NCI-H2196 (cell line): ENCODE data around the gene PRSS2.
"Not testable (repeated sequence)": the region's sequence is repeated elsewhere in the genome, so short reads cannot be mapped to it uniquely, and the experiment has no call there.

ENCODE experiments used
- DNase-seq: peaks from one replicate; lab custom pipeline; 2025; ENCODE audit not compliant: unreplicated experiment; lab: John Stamatoyannopoulos, UW

Gene PRSS2

DNA sequence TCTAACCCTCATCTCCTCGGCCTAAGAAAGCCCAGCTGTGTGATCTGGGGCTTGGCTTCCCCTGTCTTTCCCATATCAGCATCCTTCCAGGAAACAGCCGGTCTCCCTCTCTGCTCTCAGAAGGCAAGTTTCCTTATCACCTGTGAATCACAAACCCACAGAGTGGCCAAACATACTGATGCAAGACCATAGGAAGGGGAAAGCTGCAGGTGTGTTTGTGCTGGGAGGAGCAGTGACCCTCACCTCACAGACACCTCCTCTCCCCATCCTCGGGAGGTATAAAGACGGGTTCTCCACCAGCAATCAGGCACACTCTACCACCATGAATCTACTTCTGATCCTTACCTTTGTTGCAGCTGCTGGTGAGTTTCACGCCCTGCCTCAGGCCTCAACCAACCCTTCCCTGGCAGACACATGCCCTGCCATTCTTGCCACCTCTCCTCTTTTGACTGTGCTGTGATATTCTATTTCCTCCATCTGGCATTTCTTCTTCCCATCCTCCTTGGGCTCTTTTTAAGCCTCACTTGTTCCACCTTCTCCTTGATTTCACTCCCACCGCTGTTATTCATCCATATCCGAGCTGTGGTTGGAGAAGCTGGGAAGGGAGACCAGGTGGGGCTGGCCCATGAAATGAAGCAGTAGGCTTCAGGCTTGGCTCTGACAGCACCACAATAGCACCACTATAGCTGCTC is at the start of gene PRSS2:
PRSS2 (plus strand) TSS at position 310 of the 692 bp plus-strand sequence; CDS start at position 323, 13 bp downstream.
- DNase-seq, result no peak

DNA sequence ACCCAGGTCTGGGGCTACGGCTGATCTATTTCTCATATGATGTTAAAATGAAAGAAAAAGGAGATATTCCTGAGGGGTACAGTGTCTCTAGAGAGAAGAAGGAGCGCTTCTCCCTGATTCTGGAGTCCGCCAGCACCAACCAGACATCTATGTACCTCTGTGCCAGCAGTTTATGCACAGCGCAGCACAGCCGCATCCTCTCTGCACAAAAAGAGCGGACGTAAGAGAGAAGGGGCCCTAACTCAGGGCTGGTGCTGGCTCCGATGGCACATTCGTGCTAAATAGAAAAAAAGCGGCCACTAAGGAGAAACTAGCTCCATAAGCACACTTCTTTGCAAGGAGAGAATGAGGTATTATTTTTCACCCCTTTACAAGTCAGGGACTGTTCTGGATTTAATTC is 49.8 kb upstream of the PRSS2 start:
- no peak for DNase-seq

DNA sequence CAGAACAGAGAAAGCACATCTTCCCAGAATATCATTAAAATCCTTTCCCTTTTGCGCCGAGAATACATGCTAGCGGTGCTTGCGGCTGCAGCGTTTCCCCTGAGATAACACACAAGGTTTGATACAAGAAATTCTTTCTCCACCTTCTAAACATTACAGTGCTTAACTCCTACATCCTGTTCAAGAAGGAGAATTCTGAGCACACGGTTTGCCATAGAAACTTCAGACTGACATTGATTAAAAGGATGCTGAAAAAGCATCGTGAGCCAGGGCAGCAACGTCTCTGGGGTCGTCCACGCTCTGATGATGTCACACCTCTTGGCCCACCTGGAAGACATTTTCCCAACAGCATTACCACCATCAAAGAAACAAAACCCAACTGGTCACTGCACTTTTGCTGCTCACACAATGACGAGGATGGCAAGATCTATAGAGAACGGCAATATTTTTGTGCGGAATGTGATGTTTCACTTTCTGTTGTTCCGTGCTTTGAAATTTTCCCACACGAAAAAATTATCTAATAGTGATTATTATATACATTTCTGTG is 48.4 kb upstream of the PRSS2 start:
- DNase-seq, result no peak

DNA sequence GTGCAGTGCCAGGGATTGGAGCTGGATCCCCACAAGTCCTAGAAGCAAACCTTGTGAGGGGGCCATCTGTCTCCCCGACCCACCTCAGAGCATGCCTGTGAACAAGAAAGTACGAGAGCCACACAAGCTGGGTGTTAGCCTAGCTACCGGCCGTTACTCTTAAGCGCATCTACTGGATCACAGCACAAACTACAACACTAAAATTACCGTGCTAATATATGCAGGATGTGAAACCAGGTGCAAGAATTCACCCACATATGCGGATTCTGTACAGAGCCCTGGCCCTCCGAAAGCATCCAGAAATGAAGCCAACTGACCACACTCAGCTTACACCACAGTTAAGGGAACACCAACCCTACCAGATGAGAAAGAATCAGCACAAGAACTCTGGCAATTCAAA is 37.5 kb upstream of the PRSS2 start:
- no peak for DNase-seq

DNA sequence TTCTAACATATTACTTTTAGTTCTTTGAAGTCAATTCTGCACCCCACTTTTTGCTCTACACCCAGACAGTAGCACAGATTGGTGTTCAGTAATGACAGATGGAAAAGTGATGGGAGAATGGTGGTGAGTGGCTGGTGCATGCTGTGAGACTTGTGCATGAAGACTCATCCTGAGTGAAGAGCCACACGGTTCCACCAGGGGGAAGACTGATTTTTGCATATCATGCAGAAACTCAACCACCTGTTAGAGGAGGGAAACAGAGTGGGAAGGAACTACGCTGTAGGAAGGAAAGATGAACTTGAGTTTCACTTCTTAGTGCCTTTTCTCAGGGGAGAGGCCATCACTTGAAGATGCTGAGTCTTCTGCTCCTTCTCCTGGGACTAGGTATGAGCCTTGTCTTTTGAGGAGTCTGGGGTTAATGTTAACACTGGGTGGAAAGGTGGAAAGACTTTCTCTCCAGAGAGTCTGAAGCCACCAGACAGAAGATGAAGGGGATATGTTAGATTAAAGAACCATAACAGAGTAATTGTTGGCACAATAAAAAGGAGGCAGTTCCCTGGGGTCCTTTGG is 30.8 kb upstream of the PRSS2 start:
- no peak for DNase-seq

DNA sequence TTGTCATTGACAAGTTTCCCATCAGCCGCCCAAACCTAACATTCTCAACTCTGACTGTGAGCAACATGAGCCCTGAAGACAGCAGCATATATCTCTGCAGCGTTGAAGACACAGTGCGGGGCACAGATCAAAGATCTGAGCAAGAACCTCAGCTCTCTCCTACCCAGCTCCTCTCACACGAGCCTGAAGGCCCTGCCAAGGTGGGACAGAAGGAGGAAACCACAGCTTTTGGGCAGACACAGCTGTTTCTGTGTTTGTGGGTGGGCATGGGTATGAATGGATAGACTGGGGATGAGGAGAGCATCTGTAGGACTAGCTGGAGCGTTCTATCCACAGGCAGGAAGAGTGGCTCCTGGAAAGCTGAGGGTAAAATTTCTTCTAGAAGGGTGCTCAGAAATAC is 30.0 kb upstream of the PRSS2 start:
- DNase-seq, result no peak

DNA sequence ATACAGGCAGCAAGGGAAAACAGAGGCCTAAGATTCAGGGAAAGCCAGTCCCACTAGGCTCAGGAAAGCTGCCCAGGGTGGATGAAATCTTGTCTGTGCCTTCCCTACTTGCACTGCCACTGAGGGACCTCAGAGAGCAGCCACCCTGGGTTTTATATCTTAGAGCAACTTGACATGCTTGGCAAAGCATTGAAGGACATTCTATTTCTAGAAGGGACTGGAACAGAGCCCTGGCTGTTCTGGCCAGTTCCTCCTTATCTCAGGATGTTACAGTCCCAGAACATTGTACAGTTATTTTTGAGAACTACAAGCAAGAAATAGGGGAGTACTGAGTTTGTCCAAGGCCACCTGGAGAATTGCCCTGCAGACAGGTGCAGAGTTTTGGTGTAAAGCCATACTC is 28.8 kb upstream of the PRSS2 start:
- DNase-seq, result not testable (repeated sequence)

DNA sequence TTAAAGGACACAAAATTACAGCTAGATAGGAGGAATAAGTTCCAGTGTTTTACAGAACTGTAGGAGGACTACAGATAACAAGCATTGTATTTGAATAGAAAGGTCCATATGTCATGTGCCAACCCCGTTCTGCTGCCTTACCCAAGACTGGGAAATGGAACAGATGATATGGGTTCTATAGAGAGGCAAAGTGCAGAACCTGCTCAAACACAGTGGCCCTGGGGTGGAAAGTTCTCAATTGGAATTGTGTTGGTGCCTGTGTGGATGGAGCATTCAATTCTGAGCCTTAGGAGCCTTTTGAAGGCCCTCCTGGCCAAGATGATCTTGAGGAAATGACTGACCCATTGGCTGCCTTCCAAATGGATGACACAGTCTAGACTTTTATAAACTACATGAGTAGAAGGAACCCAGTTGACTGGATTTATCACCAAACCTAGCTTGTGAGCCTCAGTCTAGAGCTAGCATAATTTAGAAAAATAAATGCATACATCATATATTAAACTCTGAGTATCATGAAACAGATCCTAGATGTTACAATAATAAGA is 25.6 kb upstream of the PRSS2 start:
- no peak for DNase-seq

DNA sequence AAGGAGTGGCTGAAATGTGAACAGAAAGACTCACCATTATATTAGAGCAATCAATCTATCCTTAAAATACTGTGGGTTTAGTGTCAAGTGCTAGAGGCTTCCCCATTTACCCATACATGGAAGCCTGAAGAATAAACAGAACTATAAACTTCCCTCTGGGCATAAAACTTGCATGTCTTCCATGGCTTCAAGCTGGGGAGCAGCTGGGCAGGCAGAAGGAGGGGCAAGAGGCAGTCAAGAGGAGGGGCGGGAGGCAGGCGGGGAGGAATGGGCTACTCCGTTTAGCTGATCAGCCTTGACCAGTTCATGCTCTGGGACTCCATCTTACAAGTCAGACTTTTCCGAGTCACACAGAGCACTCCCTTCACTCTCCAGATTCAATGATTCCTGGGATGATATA is 25.0 kb upstream of the PRSS2 start:
- DNase-seq, result no peak

DNA sequence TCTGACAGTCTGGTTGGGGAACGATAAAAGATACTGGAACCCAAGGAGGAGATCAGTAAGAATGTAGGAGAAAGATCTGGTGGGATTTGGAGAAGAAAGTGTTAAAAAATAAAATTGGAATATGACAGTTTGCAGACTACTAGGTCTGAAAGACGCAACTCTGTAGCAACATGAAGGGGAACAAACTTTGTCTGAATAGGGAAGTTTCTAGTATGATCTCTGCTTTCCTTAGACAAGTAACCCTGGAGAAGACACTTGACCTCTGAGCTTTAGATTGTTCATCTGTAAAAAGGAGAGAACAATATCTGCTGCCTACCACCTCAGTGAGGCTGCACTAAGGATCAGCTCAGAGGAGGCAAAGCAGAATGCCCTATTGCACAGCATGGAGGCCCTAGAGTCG is 24.5 kb upstream of the PRSS2 start:
- DNase-seq, result no peak

DNA sequence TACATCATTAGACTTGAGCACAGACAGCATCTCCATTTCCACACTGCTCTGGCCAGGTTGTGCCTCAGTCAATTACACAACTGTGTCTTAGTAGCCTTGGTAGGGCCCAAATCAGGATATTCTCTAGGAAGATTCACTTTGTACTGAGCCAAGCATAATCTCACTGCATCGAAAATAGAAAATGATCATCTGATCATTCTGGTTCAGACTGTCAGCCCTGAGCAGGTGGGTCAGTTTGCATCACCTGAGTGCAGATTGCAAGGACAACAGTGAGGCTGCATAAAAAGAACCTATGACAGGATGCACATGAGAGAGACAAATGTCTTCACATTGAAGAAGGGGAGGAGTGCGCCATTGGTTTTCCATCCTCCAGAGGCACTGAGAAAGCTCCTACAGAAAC is 22.4 kb upstream of the PRSS2 start:
- DNase-seq, result not testable (repeated sequence)

DNA sequence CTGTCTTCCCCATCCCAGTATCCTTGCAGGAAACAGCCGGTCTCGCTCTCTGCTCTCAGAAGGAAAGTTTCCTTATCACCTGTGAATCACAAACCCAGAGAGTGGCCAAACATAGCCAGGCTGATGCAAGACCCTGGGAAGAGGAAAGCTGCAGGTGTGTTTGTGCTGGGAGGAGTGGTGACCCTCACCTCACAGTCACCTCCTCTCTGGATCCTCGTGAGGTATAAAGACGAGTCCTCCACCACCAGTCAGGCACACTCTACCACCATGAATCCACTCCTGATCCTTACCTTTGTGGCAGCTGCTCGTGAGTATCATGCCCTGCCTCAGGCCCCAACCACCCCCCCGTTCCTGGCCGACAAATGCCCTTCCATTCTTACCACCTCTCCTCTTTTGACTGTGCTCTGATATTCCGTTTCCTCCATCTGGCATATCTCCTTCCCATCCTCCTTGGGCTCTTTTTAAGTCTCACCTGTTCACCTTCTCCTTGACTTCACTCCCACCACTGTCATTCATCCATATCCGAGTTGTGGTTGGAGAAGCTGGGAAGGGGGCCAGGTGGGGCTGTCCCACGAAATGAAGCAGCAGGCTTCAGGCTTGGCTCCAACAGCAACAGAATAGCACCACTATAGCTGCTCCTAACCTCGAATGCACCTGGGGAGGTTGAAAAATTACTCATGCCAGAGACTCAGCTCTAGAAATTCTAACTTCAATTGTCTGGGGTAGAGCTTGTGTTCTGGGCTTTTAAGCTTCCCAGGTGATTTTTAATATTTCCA is 21.4 kb upstream of the PRSS2 start, which contains the start of gene PRSS1:
PRSS1 (plus strand) TSS at position 255 of the 776 bp plus-strand sequence; CDS start at position 268, 13 bp downstream.
- no peak for DNase-seq

DNA sequence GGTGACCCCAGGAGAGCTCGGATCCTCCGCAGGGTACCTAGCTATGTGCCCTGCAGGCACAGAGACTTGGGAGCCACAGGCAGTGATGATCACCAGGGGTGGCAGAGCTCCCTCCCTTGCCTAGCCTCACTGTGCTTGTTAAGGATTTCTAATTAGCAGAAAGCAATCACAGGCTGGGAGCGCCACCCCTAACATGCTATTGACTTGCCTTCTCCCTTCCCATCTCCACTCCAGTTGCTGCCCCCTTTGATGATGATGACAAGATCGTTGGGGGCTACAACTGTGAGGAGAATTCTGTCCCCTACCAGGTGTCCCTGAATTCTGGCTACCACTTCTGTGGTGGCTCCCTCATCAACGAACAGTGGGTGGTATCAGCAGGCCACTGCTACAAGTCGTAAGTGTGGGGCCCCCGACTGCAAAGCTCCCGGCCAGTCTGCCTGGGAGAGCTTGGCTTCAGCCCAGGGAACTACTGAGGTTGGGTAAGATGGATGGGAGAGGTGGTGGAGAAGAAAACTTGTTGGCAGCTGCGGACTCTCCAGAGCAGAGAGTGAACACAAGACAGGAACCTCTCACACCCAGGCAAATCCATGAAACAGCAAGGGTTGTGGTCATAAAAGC is 20.3 kb upstream of the PRSS2 start:
- no peak for DNase-seq

DNA sequence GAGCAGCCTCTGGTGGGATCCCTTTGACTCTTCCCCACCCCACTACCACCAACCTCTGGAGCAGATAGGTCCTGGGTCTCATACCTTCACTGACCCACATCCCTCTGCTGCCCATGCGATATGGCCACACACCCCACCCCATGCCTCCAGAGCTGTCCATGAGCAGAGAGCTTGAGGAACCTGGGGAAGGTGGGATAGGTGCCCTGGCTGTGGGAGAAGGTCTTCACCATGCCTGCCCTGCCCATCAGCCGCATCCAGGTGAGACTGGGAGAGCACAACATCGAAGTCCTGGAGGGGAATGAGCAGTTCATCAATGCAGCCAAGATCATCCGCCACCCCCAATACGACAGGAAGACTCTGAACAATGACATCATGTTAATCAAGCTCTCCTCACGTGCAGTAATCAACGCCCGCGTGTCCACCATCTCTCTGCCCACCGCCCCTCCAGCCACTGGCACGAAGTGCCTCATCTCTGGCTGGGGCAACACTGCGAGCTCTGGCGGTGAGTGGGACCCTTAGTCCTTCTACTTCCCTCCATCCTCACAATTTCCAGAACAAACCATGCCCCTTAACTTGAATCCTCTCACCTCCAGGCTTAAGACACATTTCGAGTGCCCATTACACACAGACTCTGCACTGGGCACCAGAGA is 19.1 kb upstream of the PRSS2 start:
- not testable (repeated sequence) for DNase-seq

DNA sequence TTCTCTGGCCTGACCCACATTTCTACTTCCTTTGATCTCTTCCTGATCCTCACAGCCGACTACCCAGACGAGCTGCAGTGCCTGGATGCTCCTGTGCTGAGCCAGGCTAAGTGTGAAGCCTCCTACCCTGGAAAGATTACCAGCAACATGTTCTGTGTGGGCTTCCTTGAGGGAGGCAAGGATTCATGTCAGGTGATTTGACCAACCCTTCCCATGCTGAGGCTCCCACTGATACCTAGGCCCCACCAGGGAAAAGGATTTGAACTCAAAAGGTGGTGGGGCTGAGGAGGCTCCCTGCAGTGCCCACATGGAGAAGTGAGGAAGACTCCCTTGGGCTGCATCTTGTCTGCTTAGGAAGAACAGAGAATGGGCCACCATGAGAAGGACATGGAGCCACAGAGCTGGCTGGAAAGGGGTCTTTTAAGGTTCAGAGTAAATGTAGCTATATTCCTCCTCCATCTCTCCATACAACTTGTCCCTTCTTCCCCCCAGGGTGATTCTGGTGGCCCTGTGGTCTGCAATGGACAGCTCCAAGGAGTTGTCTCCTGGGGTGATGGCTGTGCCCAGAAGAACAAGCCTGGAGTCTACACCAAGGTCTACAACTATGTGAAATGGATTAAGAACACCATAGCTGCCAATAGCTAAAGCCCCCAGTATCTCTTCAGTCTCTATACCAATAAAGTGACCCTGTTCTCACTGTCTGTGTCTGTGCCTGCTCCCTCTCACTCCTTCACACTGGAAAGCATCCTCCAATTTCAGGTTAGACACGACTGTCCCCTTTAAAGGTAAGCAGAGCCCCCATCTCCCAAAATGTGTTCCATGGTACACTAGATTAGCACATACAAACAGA is 18.2 kb upstream of the PRSS2 start:
- no peak for DNase-seq

DNA sequence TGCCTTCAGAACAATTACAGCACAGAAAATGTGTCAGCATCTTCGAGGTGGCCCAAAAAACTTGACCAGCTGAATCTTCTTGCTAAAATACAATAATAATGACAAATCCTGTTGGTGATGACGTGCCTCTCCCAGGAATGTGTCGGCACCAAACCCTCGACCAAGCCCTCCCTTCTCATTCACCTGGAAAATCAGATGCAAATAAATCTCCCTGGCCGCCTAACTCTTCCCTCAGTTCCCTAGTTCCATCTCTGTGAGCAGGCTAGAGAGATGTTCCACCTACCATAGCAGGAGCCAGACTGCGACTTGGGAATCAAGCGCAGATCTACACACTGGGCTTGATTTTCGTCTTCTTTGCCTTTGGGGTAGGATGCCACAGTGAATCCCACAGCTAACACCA is 17.4 kb upstream of the PRSS2 start:
- no peak for DNase-seq

DNA sequence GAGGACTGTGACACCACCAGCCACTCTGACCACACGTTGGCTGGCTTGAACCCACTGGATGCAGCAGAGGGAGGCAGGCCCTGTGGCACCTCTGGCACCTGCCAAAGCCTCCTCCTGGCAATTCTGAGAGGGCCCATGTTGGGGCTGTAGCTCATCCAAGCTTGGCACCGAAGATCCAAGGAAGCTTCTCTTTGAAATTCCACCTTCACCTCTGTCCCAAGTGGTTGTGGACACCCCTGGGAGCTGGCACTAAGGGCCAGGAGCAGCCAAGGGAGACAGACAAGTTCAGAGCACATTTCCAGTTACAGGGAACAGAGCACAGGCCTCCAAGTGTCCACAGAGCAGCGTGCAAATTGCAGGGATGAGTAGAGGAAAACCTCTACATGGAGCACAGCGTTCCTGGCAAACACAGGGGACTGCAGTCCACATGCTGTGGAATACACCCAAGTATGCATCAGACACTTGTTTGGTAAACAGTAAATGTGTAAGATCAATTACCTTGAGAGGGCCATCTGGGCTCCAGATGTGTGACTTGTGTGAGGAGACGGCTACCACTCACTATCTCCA is 16.8 kb upstream of the PRSS2 start:
- DNase-seq, result not testable (repeated sequence)

DNA sequence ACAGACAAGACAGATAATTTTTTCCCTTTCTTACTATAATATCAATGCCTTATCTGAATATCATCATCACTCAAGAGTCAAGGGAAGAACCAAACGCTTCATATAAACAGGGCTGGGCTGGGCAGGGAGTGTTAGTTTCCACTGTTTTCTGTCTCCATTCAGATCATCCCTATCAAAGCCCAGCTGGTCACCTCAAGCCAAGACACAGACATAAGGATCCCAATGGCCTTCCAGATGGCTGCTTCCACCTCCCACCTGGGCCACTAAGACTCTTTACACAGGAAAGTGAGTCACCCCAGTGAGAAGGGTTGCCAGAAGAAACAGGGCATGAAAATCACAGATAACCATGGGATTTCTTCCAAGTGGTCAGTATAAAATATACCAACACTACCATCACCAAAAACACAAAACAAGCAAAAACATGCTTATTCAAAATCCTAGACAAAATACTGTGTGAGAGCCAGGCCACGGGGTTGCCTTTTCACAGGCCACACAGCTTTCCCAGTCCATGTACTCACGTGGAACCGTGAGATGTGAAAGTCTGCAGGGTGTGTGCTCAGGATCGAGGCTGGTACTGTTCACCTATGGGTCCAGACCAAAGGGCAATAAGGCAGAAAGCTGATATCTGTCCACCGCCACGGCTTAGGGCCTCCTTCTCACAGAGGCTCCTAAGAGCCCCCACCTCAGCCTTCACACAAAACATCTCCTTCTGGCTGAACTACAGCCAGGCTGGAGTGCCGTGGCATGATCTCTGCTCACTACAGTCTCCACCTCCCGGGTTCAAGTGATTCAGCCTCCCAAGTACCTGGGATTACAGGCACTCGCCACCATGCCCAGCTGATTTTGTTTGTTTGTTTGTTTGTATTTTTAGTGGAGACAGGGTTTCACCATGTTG is 15.8 kb upstream of the PRSS2 start:
- DNase-seq, result no peak
